Peyer's patch (tissue), 4 donors: ENCODE data around the gene UPF2.

Source experiments
- CTCF ChIP-seq, 6 experiments: fragments of 450-650 bp in 4 of 6; fragments of 200-600 bp in 2 of 6; sonication (generic) in 1 of 6; IDR thresholded peaks; one replicate each; pipeline ENCODE4 v1.5.1; 2017 to 2019; ENCODE audit warnings: antibody characterized with exemption in 6 of 6, mild to moderate bottlenecking in 3 of 6, moderate library complexity in 1 of 6
- POLR2A ChIP-seq, 2 donors: fragments of 450-650 bp; IDR thresholded peaks; one replicate each; pipeline ENCODE4 v1.5.1; 2017; ENCODE audit warnings: antibody characterized with exemption in 2 of 2, mild to moderate bottlenecking in 2 of 2, moderate library complexity in 2 of 2

- TF ChIP-seq POLR2A (IDR thresholded peaks at IDR 0.05) (no peak), CTCF (IDR thresholded peaks at IDR 0.05) (no peak)
Observed at GRCh38 chr10:11898372-11899066, 144.1 kb downstream of the UPF2 start.
